MM.1S (cell line): Measurements from ENCODE around the gene MAP2K2.

Source experiments
- DNase-seq: peaks from one replicate; pipeline ENCODE4 v3.0.0-alpha.2; 2015
- H2AFZ ChIP-seq: fragments of 300-600 bp; sonication (generic); 2 replicates; pipeline ENCODE4 v1.6.0; 2016; ENCODE audit warnings: antibody characterized with exemption, low read length
- H3F3A ChIP-seq: fragments of 300-600 bp; sonication (generic); 2 replicates; pipeline ENCODE4 v1.6.1; 2016; ENCODE audit warnings: mild to moderate bottlenecking, antibody characterized with exemption, low read length, moderate library complexity, mixed read lengths; ENCODE audit not compliant: insufficient read depth
- H3K27ac ChIP-seq: fragments of 300-600 bp; sonication (generic); 2 replicates; pipeline ENCODE4 v1.5.1; 2016; ENCODE audit warnings: mild to moderate bottlenecking, low read length
- H3K27me3 ChIP-seq: fragments of 300-600 bp; sonication (generic); replicated peaks from 2 replicates; pipeline ENCODE4 v1.6.0; 2016; ENCODE audit warnings: low read length; ENCODE audit not compliant: insufficient read depth
- H3K36me3 ChIP-seq: fragments of 300-600 bp; sonication (generic); replicated peaks from 2 replicates; pipeline ENCODE4 v1.6.1; 2016; ENCODE audit warnings: mild to moderate bottlenecking, low read length, mixed read lengths; ENCODE audit not compliant: insufficient read depth
- H3K4me1 ChIP-seq: fragments of 300-600 bp; sonication (generic); 2 replicates; pipeline ENCODE4 v1.6.1; 2016; ENCODE audit warnings: low read length, mixed read lengths
- H3K4me2 ChIP-seq: fragments of 300-600 bp; sonication (generic); 2 replicates; pipeline ENCODE4 v1.6.0; 2016; ENCODE audit warnings: low read depth, low read length
- H3K4me3 ChIP-seq: fragments of 300-600 bp; sonication (generic); 2 replicates; pipeline ENCODE4 v1.5.1; 2016; ENCODE audit warnings: low read length, mixed read lengths
- H3K79me2 ChIP-seq: fragments of 300-600 bp; sonication (generic); 2 replicates; pipeline ENCODE4 v1.6.1; 2016; ENCODE audit warnings: mixed run types, low read length, mixed read lengths
- H3K9ac ChIP-seq: fragments of 300-600 bp; sonication (generic); 2 replicates; pipeline ENCODE4 v1.6.1; 2016; ENCODE audit warnings: low read length, mixed read lengths
- H3K9me2 ChIP-seq: fragments of 300-600 bp; sonication (generic); replicated peaks from 2 replicates; pipeline ENCODE4 v1.6.1; 2016; ENCODE audit warnings: mild to moderate bottlenecking, low read length, mixed read lengths; ENCODE audit not compliant: insufficient read depth
- H3K9me3 ChIP-seq: fragments of 300-600 bp; sonication (generic); replicated peaks from 2 replicates; pipeline ENCODE4 v1.6.1; 2016; ENCODE audit warnings: mild to moderate bottlenecking, low read length, mixed read lengths; ENCODE audit not compliant: insufficient read depth
- H4K20me1 ChIP-seq: fragments of 300-600 bp; sonication (generic); 2 replicates; pipeline ENCODE4 v1.6.1; 2016; ENCODE audit warnings: mild to moderate bottlenecking, low read length, moderate library complexity, mixed read lengths; ENCODE audit not compliant: insufficient read depth
- CTCF ChIP-seq: fragments of 300-600 bp; sonication (generic); IDR thresholded peaks from 2 replicates; pipeline ENCODE4 v1.5.1; 2016; ENCODE audit warnings: antibody characterized with exemption, low read length, mixed read lengths
- EZH2 ChIP-seq: fragments of 300-600 bp; sonication (generic); optimal IDR thresholded peaks from 2 replicates; pipeline ENCODE3; 2017; ENCODE audit warnings: low read depth, mild to moderate bottlenecking, antibody characterized with exemption, low read length, mixed read lengths
- EZH2phosphoT487 ChIP-seq: fragments of 300-600 bp; sonication (generic); IDR thresholded peaks from 2 replicates; pipeline ENCODE4 v1.6.1; 2018; ENCODE audit warnings: antibody characterized with exemption, low read length

MAP2K2 gene

GRCh38 chr19:4098493-4098892 is 25.4 kb downstream of the MAP2K2 start:
- TF ChIP-seq CTCF (no peak), EZH2phosphoT487 (no peak), EZH2 (no peak)

GRCh38 chr19:4097501-4097900 is 26.4 kb downstream of the MAP2K2 start:
- Histone ChIP-seq H3K79me2 (no peaks in the 10 kb centered on the region), H3K27ac (no peak overlapping the region), H3K9ac (no peak overlapping the region), H3F3A (no peaks in the 10 kb centered on the region), H3K27me3 (no peaks in the 10 kb centered on the region), H3K9me3 (no peaks in the 10 kb centered on the region), H3K4me2 (no peak overlapping the region), H3K4me3 (no peak overlapping the region), H2AFZ (no peak overlapping the region), H3K36me3 (no peaks in the 10 kb centered on the region), H3K9me2 (no peaks in the 10 kb centered on the region), H4K20me1 (no peaks in the 10 kb centered on the region), H3K4me1 (no peaks in the 10 kb centered on the region)
- DNase-seq = no peak
- TF ChIP-seq CTCF (no peak), EZH2 (no peak), EZH2phosphoT487 (no peak)

More at GRCh38 chr19:4098493-4098892, 25.4 kb downstream of the MAP2K2 start:
- no peaks in the 10 kb centered on the region for H3K9me2 ChIP-seq
- H2AFZ ChIP-seq = no peak overlapping the region
- H3K9ac ChIP-seq = no peak overlapping the region
- no peaks in the 10 kb centered on the region for H3K36me3 ChIP-seq
- H3K27me3 ChIP-seq = no peaks in the 10 kb centered on the region
- no peaks in the 10 kb centered on the region for H3K79me2 ChIP-seq
- no peak overlapping the region for H3K4me2 ChIP-seq
- H3F3A ChIP-seq = no peaks in the 10 kb centered on the region
- H3K9me3 ChIP-seq = no peaks in the 10 kb centered on the region
- no peak overlapping the region for H3K27ac ChIP-seq
- no peak overlapping the region for H3K4me3 ChIP-seq
- no peaks in the 10 kb centered on the region for H4K20me1 ChIP-seq
- no peaks in the 10 kb centered on the region for H3K4me1 ChIP-seq
- no peak for DNase-seq

- Histone ChIP-seq H3K4me2 (no peak overlapping the region), H3F3A (no peaks in the 10 kb centered on the region), H3K4me3 (no peak overlapping the region), H3K36me3 (no peaks in the 10 kb centered on the region), H3K9ac (no peak overlapping the region), H3K79me2 (no peaks in the 10 kb centered on the region), H3K4me1 (no peaks in the 10 kb centered on the region), H3K27ac (no peak overlapping the region), H4K20me1 (no peaks in the 10 kb centered on the region), H3K27me3 (no peaks in the 10 kb centered on the region), H3K9me3 (no peaks in the 10 kb centered on the region), H2AFZ (no peak overlapping the region), H3K9me2 (no peaks in the 10 kb centered on the region)
- TF ChIP-seq EZH2 (no peak), CTCF (no peak), EZH2phosphoT487 (no peak)
- DNase-seq = no peak
Measured at GRCh38 chr19:4096049-4096892, 27.7 kb downstream of the MAP2K2 start.
